Mesenteric fat pad (tissue), 1 donor: Measurements from ENCODE around the gene HSBP1L1. TPM values are rescaled to one million over a fixed set of nuclear protein-coding genes. Genes with fewer than 3 reads are reported as not detected.

Source experiments
- DNase-seq: peaks from one replicate; pipeline ENCODE4 v3.0.0-alpha.2; 2020; ENCODE audit warnings: low spot score
- total RNA-seq: library from RNA; stranded (reverse); fragmentation: NEBNext Ultra II Directional; extraction: Animal tissue kit (Norgen Biotek cat#: 25700); gene quantifications from one replicate; pipeline ENCODE4 v1.2.1, GENCODE V29; 2021
- donor health status: DM: yes; HTN: yes; CAD: no.

Gene HSBP1L1
- total RNA-seq, 1 donor from 2014 or later, result 18.8 TPM

GRCh38 chr18:79928563-79928960 is 35.9 kb upstream of the HSBP1L1 start:
- DNase-seq, result peak; percentile 72

DNA sequence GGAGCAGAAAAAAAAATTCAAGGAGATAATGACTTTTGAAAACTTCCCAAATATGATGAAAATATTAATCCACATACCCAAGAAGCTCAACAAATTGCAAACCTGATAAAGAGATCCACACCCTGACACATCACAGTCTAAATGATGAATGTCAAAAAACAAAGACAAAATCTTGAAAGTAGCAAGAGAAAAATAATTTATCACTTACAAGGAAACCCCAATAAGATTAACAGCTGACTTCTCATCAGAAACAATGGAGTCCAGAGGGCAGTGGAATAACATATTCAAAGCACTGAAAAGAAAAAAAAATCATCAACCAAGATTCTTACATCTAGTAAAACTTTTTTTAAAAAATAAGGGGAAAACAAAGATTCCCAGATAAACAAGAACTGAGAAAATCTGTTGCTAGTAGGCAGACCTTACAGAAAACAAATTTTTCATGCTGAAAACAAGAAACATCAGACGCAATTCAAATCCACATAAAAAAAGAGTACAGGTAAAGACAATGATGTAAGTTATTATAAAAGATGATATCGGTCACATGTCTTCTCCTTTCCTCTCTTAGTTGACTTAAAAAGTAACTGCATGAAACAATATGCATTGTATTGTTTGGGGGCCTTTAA is 34.3 kb upstream of the HSBP1L1 start:
- DNase-seq, result no peak

DNA sequence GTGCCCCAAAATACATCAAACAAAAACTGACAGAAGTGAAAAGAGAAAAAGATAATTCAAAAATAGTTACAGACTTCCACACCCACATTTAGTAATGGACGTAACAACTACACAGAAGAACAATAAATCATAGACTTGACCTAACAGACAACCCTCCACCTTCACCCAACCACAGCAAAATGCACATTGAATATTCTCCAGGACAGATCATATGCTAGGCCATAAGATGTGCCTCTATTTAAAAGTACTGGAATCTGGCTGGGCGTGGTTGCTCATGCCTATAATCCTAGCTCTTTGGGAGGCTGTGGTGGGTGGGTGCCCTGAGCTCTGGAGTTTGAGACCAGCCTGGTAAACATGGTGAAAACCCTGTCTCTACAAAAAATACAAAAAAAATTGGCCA is 33.0 kb upstream of the HSBP1L1 start:
- no peak for DNase-seq

DNA sequence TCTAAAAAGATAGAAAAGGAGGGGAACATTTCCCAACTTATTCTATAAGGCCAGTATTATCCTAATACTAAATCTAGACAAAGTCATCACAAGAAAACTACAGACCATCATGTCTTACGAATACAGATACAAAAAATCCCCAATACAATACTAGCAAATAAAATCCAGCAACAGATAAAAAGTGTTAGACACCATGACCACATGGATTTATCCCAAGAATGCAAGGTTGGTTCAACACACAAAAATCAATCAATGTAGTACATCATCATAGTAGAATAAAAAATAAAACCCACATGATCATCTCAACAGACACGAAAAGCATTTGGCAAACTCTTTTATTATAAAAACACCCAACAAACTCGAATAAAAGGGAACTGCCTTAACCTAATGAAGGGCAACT is 31.5 kb upstream of the HSBP1L1 start:
- no peak for DNase-seq

- DNase-seq, result no peak
These were observed 30.7 kb upstream of the HSBP1L1 start for GRCh38 chr18:79933765-79934164.

- DNase-seq, result peak; percentile 86
These were observed 29.9 kb upstream of the HSBP1L1 start for GRCh38 chr18:79934311-79935097.

GRCh38 chr18:79935098-79935480 is 29.4 kb upstream of the HSBP1L1 start:
- DNase-seq, result no peak

DNA sequence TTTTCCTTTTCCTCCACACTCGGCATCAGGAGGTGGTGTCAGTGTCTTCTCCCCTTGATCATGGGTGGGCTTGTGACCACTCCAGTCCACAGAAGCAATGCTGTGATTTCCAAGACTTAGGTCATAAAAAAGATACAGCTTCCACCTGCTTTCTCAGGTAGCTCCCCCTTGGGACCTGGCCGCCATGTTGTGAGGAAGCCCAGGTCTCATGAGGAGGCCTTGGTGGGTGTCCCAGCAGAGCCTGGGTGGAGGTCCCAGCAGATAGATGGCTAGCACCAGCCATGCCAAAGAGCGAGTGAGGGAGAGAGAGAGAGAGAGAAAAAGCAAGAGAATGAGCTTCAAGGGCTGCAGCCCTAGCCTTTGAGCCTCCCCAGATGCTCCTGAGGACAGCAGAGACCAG is 28.9 kb upstream of the HSBP1L1 start:
- no peak for DNase-seq

DNA sequence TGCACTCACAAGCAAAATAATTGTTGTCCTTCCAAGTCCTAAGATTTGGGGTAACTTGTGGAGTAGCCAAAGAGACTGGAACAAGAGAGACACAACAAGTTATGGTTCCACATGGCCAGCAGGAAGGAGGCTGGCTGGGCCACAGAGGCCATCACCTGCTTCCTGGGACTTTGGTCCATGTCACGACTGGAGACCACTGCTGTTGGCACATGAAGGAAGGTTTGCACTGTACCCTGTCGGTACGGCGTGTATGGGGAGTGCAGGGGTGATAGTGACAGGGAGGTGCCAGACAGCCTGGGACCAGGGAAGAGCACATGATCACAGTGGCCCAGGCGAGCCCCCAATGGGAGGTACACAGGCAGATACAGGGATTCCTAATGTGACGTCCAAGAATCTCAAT is 28.5 kb upstream of the HSBP1L1 start:
- no peak for DNase-seq

DNA sequence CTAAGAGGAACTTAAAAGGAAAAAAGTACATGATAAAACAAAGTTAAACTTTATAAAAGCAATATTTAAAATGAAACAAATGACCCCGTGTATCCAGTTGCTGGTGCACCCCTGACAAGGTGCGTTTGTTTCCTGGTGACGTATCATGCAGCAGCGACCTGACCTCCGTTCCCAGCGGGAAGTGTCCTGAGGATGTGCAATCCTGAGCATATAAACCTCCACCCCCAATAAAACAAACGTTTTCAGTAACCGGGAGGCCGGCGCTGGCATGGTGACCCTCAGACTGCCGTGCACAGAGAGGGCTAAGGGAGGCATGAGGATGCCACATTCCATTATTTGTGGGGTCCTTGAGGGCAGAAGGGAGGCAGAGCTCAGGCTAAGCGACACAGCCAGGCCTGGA is 27.8 kb upstream of the HSBP1L1 start:
- peak; percentile 73 for DNase-seq

- DNase-seq, result peak; percentile 68
These were observed 27.2 kb upstream of the HSBP1L1 start for GRCh38 chr18:79937103-79937860.

GRCh38 chr18:79938196-79938595 is 26.2 kb upstream of the HSBP1L1 start:
- DNase-seq, result no peak

- DNase-seq, result no peak
These were observed 25.3 kb upstream of the HSBP1L1 start for GRCh38 chr18:79939096-79939495.

DNA sequence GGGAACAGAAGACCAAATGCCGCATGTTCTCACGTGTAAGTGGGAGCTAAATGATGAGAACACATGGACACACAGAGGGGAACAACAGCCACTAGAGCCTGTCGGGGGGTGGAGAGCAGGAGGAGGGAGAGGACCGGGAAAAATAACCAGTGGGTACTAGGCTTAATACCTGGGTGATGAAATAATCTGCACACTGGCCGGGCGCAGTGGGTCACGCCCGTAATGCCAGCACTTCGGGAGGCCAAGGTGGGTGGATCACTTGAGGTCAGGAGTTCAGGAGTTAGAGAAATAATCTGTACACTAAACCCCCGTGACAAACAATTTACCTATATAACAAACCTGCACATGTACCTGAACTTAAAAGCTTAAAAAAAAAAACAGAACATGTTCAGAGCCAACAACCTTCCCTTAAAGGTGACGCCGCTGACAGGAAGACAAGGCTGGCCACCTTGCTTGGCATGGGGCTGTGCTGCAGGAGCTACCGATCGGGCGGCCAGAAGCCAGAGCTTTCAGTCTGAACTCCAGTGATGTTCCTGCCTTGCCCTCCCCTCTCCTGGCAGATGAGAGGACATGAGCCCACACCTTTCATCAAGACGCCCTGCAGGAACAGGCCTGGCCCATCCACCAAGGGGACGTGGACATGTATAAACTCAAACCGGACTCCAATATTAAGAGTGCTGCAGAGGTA is 24.2 kb upstream of the HSBP1L1 start:
- peak; percentile 82 for DNase-seq

- DNase-seq, result peak; percentile 57
These were observed 23.5 kb upstream of the HSBP1L1 start for GRCh38 chr18:79940814-79941472.

- peak; percentile 80 for DNase-seq
These were observed 22.8 kb upstream of the HSBP1L1 start for GRCh38 chr18:79941473-79942119.

DNA sequence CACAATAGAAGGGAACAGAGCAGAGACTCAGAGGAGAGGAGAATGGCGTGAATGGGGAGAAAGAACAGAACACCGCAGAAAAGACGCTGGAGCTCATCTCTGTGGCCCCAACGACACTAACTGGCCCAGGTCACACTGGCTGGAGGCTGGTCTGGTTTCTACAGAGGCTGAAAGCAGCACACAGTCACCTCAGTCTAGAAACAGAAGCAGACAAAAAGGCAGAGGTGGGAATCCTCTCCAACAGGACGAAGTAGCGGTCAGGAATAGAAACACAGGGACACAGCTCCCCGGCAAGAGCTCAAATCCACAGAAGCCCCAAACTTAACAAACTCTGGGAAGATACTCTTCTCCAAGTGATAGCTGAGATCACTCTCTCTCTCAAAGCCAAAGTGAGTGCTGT is 22.2 kb upstream of the HSBP1L1 start:
- DNase-seq, result peak; percentile 12

GRCh38 chr18:79942786-79943607 is 21.4 kb upstream of the HSBP1L1 start:
- DNase-seq, result peak; percentile 82

GRCh38 chr18:79943608-79944125 is 20.8 kb upstream of the HSBP1L1 start:
- peak; percentile 71 for DNase-seq
